ENCODE data around the gene CASQ1.

CASQ1 gene

GRCh38 chr1:160188341-160188740 is 2.0 kb upstream of the CASQ1 start:
- Histone ChIP-seq H3K9me3 (ENCODE audit: control insufficient read depth in 2 of 2, low read length in 2 of 2) (no peaks in the 10 kb centered on the region), H3K4me3 (ENCODE audit: low read length in 2 of 2) (no peak overlapping the region), H3K36me3 (ENCODE audit: control insufficient read depth in 2 of 2, insufficient read depth in 2 of 2, low read length in 2 of 2) (no peaks in the 10 kb centered on the region), H3K9ac (ENCODE audit: low read length in 2 of 2) (no peak overlapping the region), H3K27me3 (ENCODE audit: control insufficient read depth in 1 of 2, insufficient read depth in 2 of 2, low read length in 2 of 2) (no peaks in the 10 kb centered on the region), H3K27ac (ENCODE audit: low read length) (no peak overlapping the region), H3K4me1 (ENCODE audit: control insufficient read depth, insufficient read depth, low read length) (peaks cover 35% of the 10 kb centered on the region)

- Histone ChIP-seq H3K4me1 (ENCODE audit: control insufficient read depth, insufficient read depth, low read length) (peaks cover 39% of the 10 kb centered on the region), H3K36me3 (ENCODE audit: control insufficient read depth in 2 of 2, insufficient read depth in 2 of 2, low read length in 2 of 2) (no peaks in the 10 kb centered on the region), H3K27me3 (ENCODE audit: control insufficient read depth in 1 of 2, insufficient read depth in 2 of 2, low read length in 2 of 2) (no peaks in the 10 kb centered on the region), H3K4me3 (ENCODE audit: low read length in 2 of 2) (no peak overlapping the region), H3K27ac (ENCODE audit: low read length) (no peak overlapping the region), H3K9ac (ENCODE audit: low read length in 2 of 2) (no peak overlapping the region), H3K9me3 (ENCODE audit: control insufficient read depth in 2 of 2, low read length in 2 of 2) (no peaks in the 10 kb centered on the region)
Observed at GRCh38 chr1:160191756-160192155, 1.4 kb downstream of the CASQ1 start.

GRCh38 chr1:160192234-160192633 is 1.9 kb downstream of the CASQ1 start:
- peak overlapping the region in 1 of 2 donors; percentile 57 for H3K4me3 ChIP-seq (ENCODE audit: low read length in 2 of 2)
- H3K36me3 ChIP-seq (ENCODE audit: control insufficient read depth in 2 of 2, insufficient read depth in 2 of 2, low read length in 2 of 2), result no peaks in the 10 kb centered on the region
- no peaks in the 10 kb centered on the region for H3K9me3 ChIP-seq (ENCODE audit: control insufficient read depth in 2 of 2, low read length in 2 of 2)
- H3K27ac ChIP-seq (ENCODE audit: low read length), result no peak overlapping the region
- peak overlapping the region in 1 of 2 donors; percentile 36 for H3K9ac ChIP-seq (ENCODE audit: low read length in 2 of 2)
- H3K4me1 ChIP-seq (ENCODE audit: control insufficient read depth, insufficient read depth, low read length), result peaks cover 39% of the 10 kb centered on the region
- H3K27me3 ChIP-seq (ENCODE audit: control insufficient read depth in 1 of 2, insufficient read depth in 2 of 2, low read length in 2 of 2), result no peaks in the 10 kb centered on the region

GRCh38 chr1:160193091-160193819 is 2.9 kb downstream of the CASQ1 start:
- Histone ChIP-seq H3K27ac (ENCODE audit: low read length) (no peak overlapping the region), H3K4me3 (ENCODE audit: low read length in 2 of 2) (peak overlapping the region; percentile 57), H3K4me1 (ENCODE audit: control insufficient read depth, insufficient read depth, low read length) (peaks cover 39% of the 10 kb centered on the region)

GRCh38 chr1:160193832-160194736 is 3.7 kb downstream of the CASQ1 start:
- Histone ChIP-seq H3K9ac (ENCODE audit: low read length in 2 of 2) (peak overlapping the region; percentile 56 to 58), H3K9me3 (ENCODE audit: control insufficient read depth in 2 of 2, low read length in 2 of 2) (no peaks in the 10 kb centered on the region), H3K36me3 (ENCODE audit: control insufficient read depth in 2 of 2, insufficient read depth in 2 of 2, low read length in 2 of 2) (no peaks in the 10 kb centered on the region), H3K4me3 (ENCODE audit: low read length in 2 of 2) (no peak overlapping the region), H3K27ac (ENCODE audit: low read length) (no peak overlapping the region), H3K27me3 (ENCODE audit: control insufficient read depth in 1 of 2, insufficient read depth in 2 of 2, low read length in 2 of 2) (no peaks in the 10 kb centered on the region), H3K4me1 (ENCODE audit: control insufficient read depth, insufficient read depth, low read length) (peaks cover 39% of the 10 kb centered on the region)

More at GRCh38 chr1:160193091-160193819, 2.9 kb downstream of the CASQ1 start:
- Histone ChIP-seq H3K9ac (ENCODE audit: low read length in 2 of 2) (peak overlapping the region; percentile 56 to 58), H3K36me3 (ENCODE audit: control insufficient read depth in 2 of 2, insufficient read depth in 2 of 2, low read length in 2 of 2) (no peaks in the 10 kb centered on the region), H3K9me3 (ENCODE audit: control insufficient read depth in 2 of 2, low read length in 2 of 2) (no peaks in the 10 kb centered on the region), H3K27me3 (ENCODE audit: control insufficient read depth in 1 of 2, insufficient read depth in 2 of 2, low read length in 2 of 2) (no peaks in the 10 kb centered on the region)

- H3K4me3 ChIP-seq (ENCODE audit: low read length in 2 of 2), result no peak overlapping the region
- no peaks in the 10 kb centered on the region for H3K9me3 ChIP-seq (ENCODE audit: control insufficient read depth in 2 of 2, low read length in 2 of 2)
- no peak overlapping the region for H3K27ac ChIP-seq (ENCODE audit: low read length)
- H3K4me1 ChIP-seq (ENCODE audit: control insufficient read depth, insufficient read depth, low read length), result peaks cover 33% of the 10 kb centered on the region
- H3K36me3 ChIP-seq (ENCODE audit: control insufficient read depth in 2 of 2, insufficient read depth in 2 of 2, low read length in 2 of 2), result no peaks in the 10 kb centered on the region
- H3K9ac ChIP-seq (ENCODE audit: low read length in 2 of 2), result no peak overlapping the region
- H3K27me3 ChIP-seq (ENCODE audit: control insufficient read depth in 1 of 2, insufficient read depth in 2 of 2, low read length in 2 of 2), result no peaks in the 10 kb centered on the region
Observed at GRCh38 chr1:160194737-160195059, 4.3 kb downstream of the CASQ1 start.

- no peak overlapping the region for H3K9ac ChIP-seq (ENCODE audit: low read length in 2 of 2)
- no peak overlapping the region for H3K27ac ChIP-seq (ENCODE audit: low read length)
- no peak overlapping the region for H3K4me3 ChIP-seq (ENCODE audit: low read length in 2 of 2)
- H3K4me1 ChIP-seq (ENCODE audit: control insufficient read depth, insufficient read depth, low read length), result peaks cover 19% of the 10 kb centered on the region
- H3K9me3 ChIP-seq (ENCODE audit: control insufficient read depth in 2 of 2, low read length in 2 of 2), result no peaks in the 10 kb centered on the region
- no peaks in the 10 kb centered on the region for H3K27me3 ChIP-seq (ENCODE audit: control insufficient read depth in 1 of 2, insufficient read depth in 2 of 2, low read length in 2 of 2)
- no peaks in the 10 kb centered on the region for H3K36me3 ChIP-seq (ENCODE audit: control insufficient read depth in 2 of 2, insufficient read depth in 2 of 2, low read length in 2 of 2)
Observed at GRCh38 chr1:160196143-160196542, 5.8 kb downstream of the CASQ1 start.

- peaks cover 9% of the 10 kb centered on the region for H3K4me1 ChIP-seq (ENCODE audit: control insufficient read depth, insufficient read depth, low read length)
- no peaks in the 10 kb centered on the region for H3K27me3 ChIP-seq (ENCODE audit: control insufficient read depth in 1 of 2, insufficient read depth in 2 of 2, low read length in 2 of 2)
- no peak overlapping the region for H3K27ac ChIP-seq (ENCODE audit: low read length)
- H3K36me3 ChIP-seq (ENCODE audit: control insufficient read depth in 2 of 2, insufficient read depth in 2 of 2, low read length in 2 of 2), result no peaks in the 10 kb centered on the region
- H3K4me3 ChIP-seq (ENCODE audit: low read length in 2 of 2), result no peak overlapping the region
- H3K9me3 ChIP-seq (ENCODE audit: control insufficient read depth in 2 of 2, low read length in 2 of 2), result no peaks in the 10 kb centered on the region
- H3K9ac ChIP-seq (ENCODE audit: low read length in 2 of 2), result no peak overlapping the region
Observed at GRCh38 chr1:160197231-160197630, 6.9 kb downstream of the CASQ1 start.

GRCh38 chr1:160200786-160201185 is 10.4 kb downstream of the CASQ1 start:
- Histone ChIP-seq H3K27me3 (ENCODE audit: control insufficient read depth in 1 of 2, insufficient read depth in 2 of 2, low read length in 2 of 2) (no peaks in the 10 kb centered on the region), H3K27ac (ENCODE audit: low read length) (no peak overlapping the region), H3K36me3 (ENCODE audit: control insufficient read depth in 2 of 2, insufficient read depth in 2 of 2, low read length in 2 of 2) (no peaks in the 10 kb centered on the region), H3K9me3 (ENCODE audit: control insufficient read depth in 2 of 2, low read length in 2 of 2) (no peaks in the 10 kb centered on the region), H3K4me3 (ENCODE audit: low read length in 2 of 2) (no peak overlapping the region), H3K4me1 (ENCODE audit: control insufficient read depth, insufficient read depth, low read length) (peaks cover 9% of the 10 kb centered on the region), H3K9ac (ENCODE audit: low read length in 2 of 2) (no peak overlapping the region)

- H3K27me3 ChIP-seq (ENCODE audit: control insufficient read depth in 1 of 2, insufficient read depth in 2 of 2, low read length in 2 of 2), result no peaks in the 10 kb centered on the region
- H3K27ac ChIP-seq (ENCODE audit: low read length), result peak overlapping the region; percentile 71
- H3K4me3 ChIP-seq (ENCODE audit: low read length in 2 of 2), result peak overlapping the region; percentile 36 to 66
- peak overlapping the region; percentile 60 to 66 for H3K9ac ChIP-seq (ENCODE audit: low read length in 2 of 2)
- no peaks in the 10 kb centered on the region for H3K9me3 ChIP-seq (ENCODE audit: control insufficient read depth in 2 of 2, low read length in 2 of 2)
- peaks cover 46% of the 10 kb centered on the region for H3K4me1 ChIP-seq (ENCODE audit: control insufficient read depth, insufficient read depth, low read length)
- H3K36me3 ChIP-seq (ENCODE audit: control insufficient read depth in 2 of 2, insufficient read depth in 2 of 2, low read length in 2 of 2), result peaks cover 0 to 6% of the 10 kb centered on the region in 2 donors
Observed at GRCh38 chr1:160204526-160205241, 14.3 kb downstream of the CASQ1 start.

Measured in stomach smooth muscle (tissue), 2 donors.